ENCODE measurements around the gene C1orf167. TPM values are rescaled to one million over a fixed set of nuclear protein-coding genes. Genes with fewer than 3 reads are reported as not detected.

The C1orf167 gene
- total and polyA plus RNA-seq, 2 of the 8 experiments (the other 6 are each of a cell fraction or from before 2014, with no cell fraction given), result 0.70 to 1.3 TPM

DNA sequence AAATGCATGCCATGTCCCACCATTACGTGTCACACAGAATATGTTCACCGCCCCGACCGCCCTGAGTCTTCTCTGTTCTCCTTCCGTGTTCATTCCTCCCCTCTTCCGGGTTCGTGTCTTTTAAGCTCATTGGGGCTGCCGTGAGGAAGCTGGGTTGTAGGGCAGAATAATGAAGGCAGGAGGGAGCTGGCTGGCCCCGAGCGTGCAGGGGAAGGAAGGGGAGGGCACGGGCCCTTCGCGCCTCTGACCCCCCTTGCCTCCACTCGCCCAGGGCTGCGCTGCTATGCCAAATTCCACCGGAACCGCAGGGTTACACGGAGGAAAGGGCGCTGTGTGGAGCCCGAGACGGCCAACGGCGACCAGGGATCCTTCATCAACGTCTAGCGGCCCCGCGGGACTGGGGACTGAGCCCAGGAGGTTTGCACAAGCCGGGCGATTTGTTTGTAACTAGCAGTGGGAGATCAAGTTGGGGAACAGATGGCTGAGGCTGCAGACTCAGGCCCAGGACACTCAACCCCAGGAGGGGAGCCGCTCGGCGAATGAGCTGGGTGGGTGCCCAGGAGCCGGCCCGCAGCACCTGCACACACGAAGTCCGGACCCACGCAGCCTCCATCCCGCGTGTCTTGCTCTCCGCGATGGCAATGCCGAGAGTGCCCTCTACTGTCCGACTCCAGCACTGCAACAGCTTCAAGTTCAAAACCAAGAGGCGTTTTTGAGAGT, 42.5 kb upstream of the C1orf167 start:
- Histone ChIP-seq H3K14ac (ENCODE audit: insufficient read length) (no peak overlapping the region), H4K20me1 (replicated peaks in 1 of 2; ENCODE audit: control insufficient read depth in 1 of 2, insufficient read depth in 2 of 2, low read length in 2 of 2) (peaks cover 0 to 3% of the 10 kb centered on the region in 2 experiments), H2BK12ac (ENCODE audit: low read depth, low read length) (no peak overlapping the region; the same call in 1 of the 2 replicates), H3K4ac (replicated peaks; ENCODE audit: insufficient read length, low read depth, low read length) (peak overlapping the region; percentile 74), H3K27ac (ENCODE audit: low read depth, low read length) (no peak overlapping the region), H3K9me3 (ENCODE audit: insufficient read depth in 2 of 2, low read depth in 1 of 2, low read length in 1 of 2) (no peaks in the 10 kb centered on the region), H3K27me3 (replicated peaks in 1 of 4; ENCODE audit: control insufficient read depth in 3 of 4, extremely low read depth in 1 of 4, insufficient read depth in 3 of 4, low read length in 3 of 4) (no peaks in the 10 kb centered on the region), H3K4me2 (ENCODE audit: insufficient read depth in 1 of 2, low read depth in 2 of 2, low read length in 2 of 2) (peak overlapping the region; percentile 1 to 58; a peak in 3 of 4 replicates), H3K79me1 (ENCODE audit: low read depth, low read length) (no peaks in the 10 kb centered on the region), H3K9ac (replicated peaks in 1 of 4; ENCODE audit: extremely low read depth in 1 of 4, low read depth in 3 of 4, low read length in 3 of 4) (no peak overlapping the region; a peak in 1 of 7 replicates), H2BK15ac (ENCODE audit: low read length) (no peak overlapping the region), H4K91ac (replicated peaks; ENCODE audit: insufficient read length, low read length) (peak overlapping the region; percentile 72), H4K5ac (ENCODE audit: insufficient read length, low read depth, low read length) (no peak overlapping the region), H3K23ac (ENCODE audit: insufficient read length) (no peak overlapping the region), H2BK5ac (ENCODE audit: low read depth, low read length) (peak overlapping the region; percentile 64; the same call in 1 of the 2 replicates), H3K4me3 (ENCODE audit: extremely low read depth in 1 of 4, insufficient read depth in 2 of 4, low read depth in 3 of 4, low read length in 4 of 4) (peak overlapping the region in 2 of 4 experiments; percentile 23 to 46; a peak in 3 of 8 replicates), H3K56ac (replicated peaks; ENCODE audit: insufficient read length, low read depth, low read length) (no peak overlapping the region), H3K23me2 (ENCODE audit: low read depth, low read length) (no peaks in the 10 kb centered on the region), H3K36me3 (ENCODE audit: control insufficient read depth in 2 of 4, insufficient read depth in 4 of 4, low read length in 3 of 4) (no peaks in the 10 kb centered on the region), H2BK20ac (ENCODE audit: low read length) (no peak overlapping the region), H2AFZ (ENCODE audit: low read length) (no peak overlapping the region; the same call in 1 of the 2 replicates), H3K79me2 (ENCODE audit: control insufficient read depth in 1 of 2, insufficient read depth in 2 of 2, low read length in 2 of 2) (no peaks in the 10 kb centered on the region), H2BK120ac (replicated peaks; ENCODE audit: low read depth, low read length) (no peak overlapping the region), H3K18ac (ENCODE audit: extremely low read depth, low read length) (peak overlapping the region; percentile 81), H4K8ac (ENCODE audit: extremely low read depth, insufficient read depth, low read length) (peak overlapping the region; percentile 58; the same call in 1 of the 2 replicates), H2AK5ac (ENCODE audit: low read depth, low read length) (no peak overlapping the region), H3K4me1 (replicated peaks in 1 of 4; ENCODE audit: control insufficient read depth in 3 of 4, insufficient read depth in 4 of 4, low read length in 3 of 4) (no peaks in the 10 kb centered on the region)
- ChIA-PET CTCF (ENCODE audit: partially characterized antibody) (interaction anchor here (0.6 to 3.4 kb wide), 39 partner anchors 9 to 190 kb away, joined by 3 to 58 read pairs (median 8); partner anchors contain the start of genes AGTRAP, FBXO2, FBXO44 and FBXO6), POLR2A (ENCODE audit: partially characterized antibody) (interaction anchor here (0.8 to 3.8 kb wide), 19 partner anchors 10 to 66 kb away, joined by 3 to 22 read pairs (median 6); partner anchors contain the start of genes AGTRAP, DRAXIN, FBXO44 and FBXO6)
- WGBS, 2 experiments (ENCODE audit: extremely low coverage in 1 of 2, insufficient coverage in 1 of 2, insufficient read length in 1 of 2, insufficient replicate concordance in 2 of 2, low coverage in 1 of 2, low lambda C conversion rate in 2 of 2, missing lambda C conversion rate in 1 of 2), result 37% methylated on average over 44 of the region's 44 CpGs; no CpG with 5 or more reads in 1 of the 2 experiments
- FAIRE-seq, result peak; percentile 94
- DNase-seq (ENCODE audit: low read depth in 1 of 2, low spot score in 2 of 2), result peak in 1 of 2 experiments; percentile 91
- TF ChIP-seq CTBP2 (IDR thresholded peaks at IDR 0.05; ENCODE audit: borderline replicate concordance, insufficient read depth, insufficient read length, low read length) (no peak), TBP (IDR thresholded peaks at IDR 0.05; ENCODE audit: low read depth, low read length) (no peak), BRCA1 (IDR thresholded peaks at IDR 0.05; ENCODE audit: low read depth, low read length) (no peak), RFX5 (IDR thresholded peaks at IDR 0.05; ENCODE audit: borderline replicate concordance, low read depth, low read length) (no peak), BACH1 (IDR thresholded peaks at IDR 0.05; ENCODE audit: low read length) (peak; percentile 79), RBBP5 (IDR thresholded peaks at IDR 0.05; ENCODE audit: borderline replicate concordance, low read depth, low read length) (no peak), CEBPB (IDR thresholded peaks at IDR 0.05; ENCODE audit: low read depth, low read length) (no peak), ZNF274 (IDR thresholded peaks at IDR 0.05; ENCODE audit: borderline replicate concordance, extremely low read depth, low read length) (no peak), NRF1 (IDR thresholded peaks at IDR 0.05; ENCODE audit: low read depth, low read length) (no peak), FOSL1 (IDR thresholded peaks at IDR 0.05; ENCODE audit: insufficient read depth, low read depth, low read length) (no peak)
- TF ChIP-seq, protein P1, sequence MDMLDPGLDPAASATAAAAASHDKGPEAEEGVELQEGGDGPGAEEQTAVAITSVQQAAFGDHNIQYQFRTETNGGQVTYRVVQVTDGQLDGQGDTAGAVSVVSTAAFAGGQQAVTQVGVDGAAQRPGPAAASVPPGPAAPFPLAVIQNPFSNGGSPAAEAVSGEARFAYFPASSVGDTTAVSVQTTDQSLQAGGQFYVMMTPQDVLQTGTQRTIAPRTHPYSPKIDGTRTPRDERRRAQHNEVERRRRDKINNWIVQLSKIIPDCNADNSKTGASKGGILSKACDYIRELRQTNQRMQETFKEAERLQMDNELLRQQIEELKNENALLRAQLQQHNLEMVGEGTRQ (IDR thresholded peaks at IDR 0.05; ENCODE audit: low read length), result no peak
